Kidney (tissue), 14 donors: Measurements from ENCODE around the gene CCR6. TPM values are rescaled to one million over a fixed set of nuclear protein-coding genes. Genes with fewer than 3 reads are reported as not detected.

Source experiments
- DNase-seq, 5 donors: peaks; one replicate each; pipeline ENCODE4 v3.0.0-alpha.2; 2013 to 2020
- FAIRE-seq: peaks from 2 replicates; lab custom pipeline; 2012; peaks lifted over from hg19 to GRCh38; lab: Jason Lieb, UNC
- H3K27ac ChIP-seq, 2 donors: one replicate each; pipeline ENCODE4 v1.7.0; 2013; ENCODE audit warnings: low read depth in 2 of 2, low read length in 2 of 2, inconsistent platforms in 1 of 2
- H3K27me3 ChIP-seq: one replicate; pipeline ENCODE4 v1.7.1; 2013; ENCODE audit warnings: low read length, inconsistent platforms; ENCODE audit not compliant: control insufficient read depth, insufficient read depth
- H3K36me3 ChIP-seq, 3 donors: one replicate each; pipeline versions ENCODE4 v1.7.0 to v1.7.1; 2013; ENCODE audit warnings: low read length in 3 of 3, control low read depth in 1 of 3, inconsistent platforms in 1 of 3; ENCODE audit not compliant: insufficient read depth in 3 of 3, control insufficient read depth in 2 of 3
- H3K4me1 ChIP-seq, 3 donors: one replicate each; pipeline versions ENCODE4 v1.7.0 to v1.7.1; 2013; ENCODE audit warnings: low read length in 3 of 3, inconsistent platforms in 1 of 3, low read depth in 1 of 3; ENCODE audit not compliant: control insufficient read depth in 2 of 3, insufficient read depth in 2 of 3
- H3K4me3 ChIP-seq, 3 donors: one replicate each; pipeline versions ENCODE4 v1.7.0 to v1.8.1; 2013; ENCODE audit warnings: low read length in 3 of 3, control low read depth in 1 of 3, inconsistent platforms in 1 of 3
- H3K9ac ChIP-seq, 3 donors: one replicate each; pipeline versions ENCODE4 v1.7.0 to v1.7.1; 2013; ENCODE audit warnings: low read length in 3 of 3, control low read depth in 1 of 3, inconsistent platforms in 1 of 3
- H3K9me3 ChIP-seq, 3 donors: one replicate each; pipeline versions ENCODE4 v1.7.0 to v1.7.1; 2013; ENCODE audit warnings: low read length in 3 of 3, control low read depth in 1 of 3, inconsistent platforms in 1 of 3; ENCODE audit not compliant: control insufficient read depth in 2 of 3, insufficient read depth in 1 of 3
- intact Hi-C: fragments of 100-400 bp; cut with DNase I; formaldehyde crosslinking; loops from one replicate; pipeline ENCODE4 v1.11.1; 2022
- polyA plus RNA-seq: library from polyadenylated mRNA; stranded (reverse); fragments of 350-450 nt; fragmentation: Illumina TruSeq; extraction: RNeasy Lipid Tissue Mini Kit (QIAGEN cat#74804); gene quantifications from one replicate; pipeline ENCODE4 v1.2.3, GENCODE V29; 2014; ENCODE audit warnings: low read depth, low replicate concordance; ENCODE audit not compliant: insufficient read depth
- total RNA-seq: library from RNA; stranded (reverse); fragmentation: NEBNext Ultra II Directional; extraction: Animal tissue kit (Norgen Biotek cat#: 25700); gene quantifications from one replicate; pipeline ENCODE4 v1.2.1, GENCODE V29; 2021
- TF ChIP-seq, protein P1 (sequence below): IDR thresholded peaks from 3 replicates; pipeline ENCODE4 v1.5.1; 2012; ENCODE audit warnings: mild to moderate bottlenecking, moderate library complexity, borderline replicate concordance; ENCODE audit not compliant: insufficient read depth; ENCODE audit errors: extremely low read depth
- donor health status: control.
- donor health status: control.
- donor health status: control.
- donor health status: control.
- donor health status: control.
- donor health status: DM: yes; HTN: yes; CAD: no.
- donor health status: Normal renal cell carcinoma (clear cell type).

CCR6 gene
- total and polyA plus RNA-seq, 2 donors from 2014 or later = 0.43 to 0.54 TPM

- Histone ChIP-seq H3K36me3 (no peaks in the 10 kb centered on the region), H3K9me3 (no peaks in the 10 kb centered on the region), H3K9ac (no peak overlapping the region), H3K27me3 (no peaks in the 10 kb centered on the region), H3K27ac (no peak overlapping the region), H3K4me1 (no peaks in the 10 kb centered on the region), H3K4me3 (no peak overlapping the region)
- TF ChIP-seq, protein P1, sequence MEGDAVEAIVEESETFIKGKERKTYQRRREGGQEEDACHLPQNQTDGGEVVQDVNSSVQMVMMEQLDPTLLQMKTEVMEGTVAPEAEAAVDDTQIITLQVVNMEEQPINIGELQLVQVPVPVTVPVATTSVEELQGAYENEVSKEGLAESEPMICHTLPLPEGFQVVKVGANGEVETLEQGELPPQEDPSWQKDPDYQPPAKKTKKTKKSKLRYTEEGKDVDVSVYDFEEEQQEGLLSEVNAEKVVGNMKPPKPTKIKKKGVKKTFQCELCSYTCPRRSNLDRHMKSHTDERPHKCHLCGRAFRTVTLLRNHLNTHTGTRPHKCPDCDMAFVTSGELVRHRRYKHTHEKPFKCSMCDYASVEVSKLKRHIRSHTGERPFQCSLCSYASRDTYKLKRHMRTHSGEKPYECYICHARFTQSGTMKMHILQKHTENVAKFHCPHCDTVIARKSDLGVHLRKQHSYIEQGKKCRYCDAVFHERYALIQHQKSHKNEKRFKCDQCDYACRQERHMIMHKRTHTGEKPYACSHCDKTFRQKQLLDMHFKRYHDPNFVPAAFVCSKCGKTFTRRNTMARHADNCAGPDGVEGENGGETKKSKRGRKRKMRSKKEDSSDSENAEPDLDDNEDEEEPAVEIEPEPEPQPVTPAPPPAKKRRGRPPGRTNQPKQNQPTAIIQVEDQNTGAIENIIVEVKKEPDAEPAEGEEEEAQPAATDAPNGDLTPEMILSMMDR = no peak
- FAIRE-seq (no peak), DNase-seq (no peak)
- intact Hi-C loops = no loop called here
These were observed 23.2 kb upstream of the CCR6 start for GRCh38 chr6:167099707-167100106.

DNA sequence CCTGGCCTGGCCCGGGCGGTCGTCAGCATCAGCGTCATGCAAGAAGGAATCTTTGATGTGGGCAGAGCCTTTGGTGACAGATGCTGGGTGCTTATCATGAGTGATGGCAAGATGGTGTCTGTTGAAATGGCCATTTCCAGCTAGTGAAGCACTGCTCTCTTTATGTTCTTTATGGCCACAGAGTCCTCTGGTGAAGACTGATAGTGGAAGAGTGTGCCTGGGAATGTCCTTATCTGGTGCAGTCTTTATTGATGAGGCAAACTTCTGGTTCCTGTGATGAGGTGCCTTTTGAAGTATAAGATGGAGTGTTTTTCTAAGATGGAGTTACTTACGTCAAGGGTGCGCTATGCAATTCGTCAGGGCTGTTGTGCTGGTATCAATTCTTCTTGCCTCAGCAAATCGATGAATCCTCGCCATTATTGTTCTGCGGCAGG is 22.6 kb upstream of the CCR6 start:
- no peaks in the 10 kb centered on the region for H3K9me3 ChIP-seq
- no peak overlapping the region for H3K27ac ChIP-seq
- DNase-seq (no peak), FAIRE-seq (no peak)
- no peaks in the 10 kb centered on the region for H3K36me3 ChIP-seq
- no peak overlapping the region for H3K9ac ChIP-seq
- H3K4me3 ChIP-seq = no peak overlapping the region
- H3K4me1 ChIP-seq = no peaks in the 10 kb centered on the region
- TF ChIP-seq, protein P1 = no peak
- H3K27me3 ChIP-seq = no peaks in the 10 kb centered on the region
- intact Hi-C loops = no loop called here

GRCh38 chr6:167102318-167102717 is 20.6 kb upstream of the CCR6 start:
- intact Hi-C loops = no loop called here
- FAIRE-seq (no peak), DNase-seq (no peak)
- Histone ChIP-seq H3K9me3 (no peaks in the 10 kb centered on the region), H3K36me3 (no peaks in the 10 kb centered on the region), H3K4me1 (no peaks in the 10 kb centered on the region), H3K27ac (no peak overlapping the region), H3K4me3 (no peak overlapping the region), H3K27me3 (no peaks in the 10 kb centered on the region), H3K9ac (no peak overlapping the region)
- TF ChIP-seq, protein P1 = no peak
